Psoas muscle (tissue), 8 donors: ENCODE measurements around the gene KLF3. TPM values are rescaled to one million over a fixed set of nuclear protein-coding genes. Genes with fewer than 3 reads are reported as not detected.
A peak's percentile ranks its signal among the peaks of the same experiment; 100 is the strongest.

ENCODE experiments used
- ATAC-seq, 4 donors: fragments of 200-7000 bp; cut with Tn5 transposase; one replicate each; pipeline ENCODE4 v1.9.1; 2020; ENCODE audit warnings: moderate library complexity in 3 of 4, mild to moderate bottlenecking in 2 of 4
- DNase-seq, 2 donors: peaks; one replicate each; pipeline ENCODE4 v3.0.0-alpha.2; 2020
- H3K27ac ChIP-seq: fragments of 200-600 bp; one replicate; pipeline ENCODE4 v1.8.0; 2022
- H3K27me3 ChIP-seq, 3 donors: fragments of 200-600 bp in 1 of 3; one replicate each; pipeline versions ENCODE4 v1.6.1 to v1.8.0; 2013 to 2022; ENCODE audit warnings: low read length in 2 of 3, mild to moderate bottlenecking in 2 of 3, moderate library complexity in 1 of 3; ENCODE audit not compliant: insufficient read depth in 3 of 3
- H3K36me3 ChIP-seq, 2 donors: fragments of 200-600 bp in 1 of 2; one replicate each; pipeline versions ENCODE4 v1.6.1 to v1.8.0; 2013 to 2022; ENCODE audit warnings: low read depth in 1 of 2, mild to moderate bottlenecking in 1 of 2, moderate library complexity in 1 of 2; ENCODE audit not compliant: insufficient read depth in 1 of 2
- H3K4me1 ChIP-seq: fragments of 200-600 bp; one replicate; pipeline ENCODE4 v1.8.0; 2022
- H3K4me3 ChIP-seq: fragments of 200-600 bp; one replicate; pipeline ENCODE4 v1.8.0; 2022; ENCODE audit warnings: mild to moderate bottlenecking
- H3K9me3 ChIP-seq: fragments of 200-600 bp; one replicate; pipeline ENCODE4 v1.8.0; 2022
- CTCF ChIP-seq: fragments of 200-600 bp; IDR thresholded peaks from one replicate; pipeline ENCODE4 v1.8.0; 2022; ENCODE audit warnings: antibody characterized with exemption
- WGBS, 3 donors: extraction: QIAGEN DNeasy Blood & Tissue Kit; methylation state at CpG; one replicate each; pipeline versions ENCODE4 v1.1.6 to v1.1.7; 2013; 5-methylcytosine and 5-hydroxymethylcytosine counted together
- intact Hi-C, 2 donors: fragments of 100-400 bp; cut with DNase I; formaldehyde crosslinking; loops; one replicate each; pipeline versions ENCODE4 v1.11.0 to v1.14.2; 2022
- polyA plus RNA-seq, 3 donors: library from polyadenylated mRNA; stranded (reverse); fragments of 200-250 nt; gene quantifications; one replicate each; pipeline ENCODE4 v1.2.3, GENCODE V29; 2013
- total RNA-seq, 4 donors: library from RNA; stranded (reverse); fragmentation: NEBNext Ultra II Directional in 2 of 4; extraction: Animal tissue kit (Norgen Biotek cat#: 25700) in 2 of 4; gene quantifications; one replicate each; pipeline versions ENCODE4 v1.2.1 to v1.2.4, GENCODE V29; 2021 to 2023
- donor health status: healthy with polysubstance abuse.
- donor health status: DM: no; HTN: no; CAD: no; lungs with moderate emphysema.
- donor health status: Bipolar disorder and iron deficiency.
- donor health status: healthy.
- donor health status: DM: yes; HTN: yes; CAD: no.
- donor health status: DM: no; HTN: no; CAD: no.
- donor health status: DM: no; HTN: no; CAD: no.
- donor health status: DM: yes; HTN: yes; CAD: no.

Gene KLF3
- total and polyA plus RNA-seq, 7 donors = 8.9 to 29.1 (median 14.7) TPM

GRCh38 chr4:38660838-38661237, 3.2 kb upstream of the KLF3 start:
- H3K9me3 ChIP-seq = no peaks in the 10 kb centered on the region
- ATAC-seq (no peak), DNase-seq (no peak)
- no peaks in the 10 kb centered on the region for H3K27me3 ChIP-seq
- H3K36me3 ChIP-seq = no peaks in the 10 kb centered on the region
- intact Hi-C loops = loop anchor here (5.0 kb wide), 4 partner anchors 54 to 469 kb away; no protein-coding TSS in a partner anchor
- no peak for TF ChIP-seq CTCF
- peaks cover 10% of the 10 kb centered on the region for H3K4me1 ChIP-seq
- H3K4me3 ChIP-seq = no peak overlapping the region
- WGBS, 3 donors = 95 to 97% (median 96%) methylated on average over 4 of the region's 4 CpGs
- no peak overlapping the region for H3K27ac ChIP-seq

GRCh38 chr4:38661371-38661770, 2.6 kb upstream of the KLF3 start:
- WGBS, 3 donors = 89 to 93% (median 92%) methylated on average over 3 of the region's 3 CpGs
- H3K27ac ChIP-seq = no peak overlapping the region
- DNase-seq = no peak
- H3K36me3 ChIP-seq = no peaks in the 10 kb centered on the region
- no peak overlapping the region for H3K4me3 ChIP-seq
- H3K27me3 ChIP-seq = no peaks in the 10 kb centered on the region
- H3K9me3 ChIP-seq = no peaks in the 10 kb centered on the region
- ATAC-seq = no peak
- peaks cover 15% of the 10 kb centered on the region for H3K4me1 ChIP-seq
- TF ChIP-seq CTCF = no peak
- intact Hi-C loops = loop anchor here (5.0 kb wide), 4 partner anchors 54 to 469 kb away; no protein-coding TSS in a partner anchor

GRCh38 chr4:38662522-38663089, 1.4 kb upstream of the KLF3 start:
- peak overlapping the region; percentile 86 for H3K4me3 ChIP-seq
- no peaks in the 10 kb centered on the region for H3K36me3 ChIP-seq
- ATAC-seq = peak in 1 of 4 donors; percentile 6
- 12 to 29% (median 14%) methylated on average over 26 of the region's 26 CpGs for WGBS, 3 donors
- H3K27ac ChIP-seq = peak overlapping the region; percentile 96
- no peak for DNase-seq
- peaks cover 26% of the 10 kb centered on the region for H3K4me1 ChIP-seq
- H3K27me3 ChIP-seq = no peaks in the 10 kb centered on the region
- TF ChIP-seq CTCF = no peak
- no peaks in the 10 kb centered on the region for H3K9me3 ChIP-seq
- intact Hi-C loops = loop anchor here (5.0 kb wide), 4 partner anchors 55 to 470 kb away; no protein-coding TSS in a partner anchor

- DNase-seq (no peak), ATAC-seq (peak in 3 of 4 donors; percentile 14 to 32 (median 15))
These were observed 754 bp upstream of the KLF3 start for GRCh38 chr4:38663090-38663800.

More at GRCh38 chr4:38663090-38663800, 754 bp upstream of the KLF3 start:
- no peaks in the 10 kb centered on the region for H3K9me3 ChIP-seq
- H3K4me3 ChIP-seq = peak overlapping the region; percentile 86
- H3K27me3 ChIP-seq = no peaks in the 10 kb centered on the region
- no peaks in the 10 kb centered on the region for H3K36me3 ChIP-seq
- WGBS, 3 donors = 0 to 1% (median 1%) methylated on average over 21 to 82 of the region's 85 CpGs
- H3K27ac ChIP-seq = peak overlapping the region; percentile 96
- no peak for TF ChIP-seq CTCF
- intact Hi-C loops = loop anchor here (5.0 kb wide), 4 partner anchors 56 to 471 kb away; no protein-coding TSS in a partner anchor
- H3K4me1 ChIP-seq = peaks cover 33% of the 10 kb centered on the region
